ENCODE measurements around the gene GTPBP10. TPM values are rescaled to one million over a fixed set of nuclear protein-coding genes. Genes with fewer than 3 reads are reported as not detected.
A peak's percentile ranks its signal among the peaks of the same experiment; 100 is the strongest.
"Not testable (repeated sequence)": the region's sequence is repeated elsewhere in the genome, so short reads cannot be mapped to it uniquely, and the experiment has no call there.

GTPBP10 gene
- total RNA-seq = 10 to 100 TPM; 31.2 to 68.7 TPM

GRCh38 chr7:90346336-90347125 is at the start of gene GTPBP10:
GTPBP10 (plus strand) TSS chr7:90346716; CDS start chr7:90346742, 26 bp downstream.
- peak within 1 kb of the TSS; percentile 97 to 98 for H3K27ac Mint-ChIP-seq
- DNase-seq (ENCODE audit: low spot score in 2 of 2) (peak; percentile 91 to 94), ATAC-seq (peak; percentile 90 to 95)
- H3K36me3 Mint-ChIP-seq = peaks cover 29% of the 10 kb centered on the region in 2 donors
- peaks cover 7 to 8% of the 10 kb centered on the region in 2 donors for H3K9me3 Mint-ChIP-seq

- DNase-seq (ENCODE audit: low spot score in 2 of 2) (no peak), ATAC-seq (peak; percentile 59 to 77)
- H3K36me3 Mint-ChIP-seq = peaks cover 3 to 4% of the 10 kb centered on the region in 2 donors
- peaks cover 0 to 3% of the 10 kb centered on the region in 2 donors for H3K9me3 Mint-ChIP-seq
- H3K27ac Mint-ChIP-seq = no peak overlapping the region
Measured at GRCh38 chr7:90298145-90299038, 48.1 kb upstream of the GTPBP10 start.

GRCh38 chr7:90303241-90303640 is 43.3 kb upstream of the GTPBP10 start:
- Mint-ChIP-seq H3K36me3 (no peaks in the 10 kb centered on the region), H3K27ac (no peak overlapping the region), H3K9me3 (no peaks in the 10 kb centered on the region)
- DNase-seq (ENCODE audit: low spot score in 2 of 2) (no peak), ATAC-seq (no peak)

- no peak overlapping the region for H3K27ac Mint-ChIP-seq
Measured at GRCh38 chr7:90309872-90310271, 36.6 kb upstream of the GTPBP10 start.

GRCh38 chr7:90311175-90311574 is 35.3 kb upstream of the GTPBP10 start:
- H3K27ac Mint-ChIP-seq = no peak overlapping the region
- no peaks in the 10 kb centered on the region for H3K9me3 Mint-ChIP-seq
- ATAC-seq (no peak), DNase-seq (ENCODE audit: low spot score in 2 of 2) (no peak)
- H3K36me3 Mint-ChIP-seq = no peaks in the 10 kb centered on the region

More at GRCh38 chr7:90309872-90310271, 36.6 kb upstream of the GTPBP10 start:
- H3K9me3 Mint-ChIP-seq = no peaks in the 10 kb centered on the region
- DNase-seq (ENCODE audit: low spot score in 2 of 2) (no peak), ATAC-seq (no peak)
- no peaks in the 10 kb centered on the region for H3K36me3 Mint-ChIP-seq

GRCh38 chr7:90312745-90313144 is 33.8 kb upstream of the GTPBP10 start:
- DNase-seq (ENCODE audit: low spot score in 2 of 2) = no peak
- H3K27ac Mint-ChIP-seq = no peak overlapping the region

GRCh38 chr7:90313907-90314306 is 32.6 kb upstream of the GTPBP10 start:
- DNase-seq (ENCODE audit: low spot score in 2 of 2) (no peak), ATAC-seq (no peak)
- Mint-ChIP-seq H3K9me3 (no peaks in the 10 kb centered on the region), H3K36me3 (no peaks in the 10 kb centered on the region), H3K27ac (no peak overlapping the region)

More at GRCh38 chr7:90312745-90313144, 33.8 kb upstream of the GTPBP10 start:
- Mint-ChIP-seq H3K9me3 (no peaks in the 10 kb centered on the region), H3K36me3 (no peaks in the 10 kb centered on the region)
- ATAC-seq = no peak

GRCh38 chr7:90320014-90320413 is 26.5 kb upstream of the GTPBP10 start:
- H3K9me3 Mint-ChIP-seq = no peaks in the 10 kb centered on the region
- no peak for DNase-seq (ENCODE audit: low spot score in 2 of 2)
- no peak for ATAC-seq
- no peak overlapping the region for H3K27ac Mint-ChIP-seq
- peaks cover 0 to 6% of the 10 kb centered on the region in 2 donors for H3K36me3 Mint-ChIP-seq

- H3K9me3 Mint-ChIP-seq = no peaks in the 10 kb centered on the region
- DNase-seq (ENCODE audit: low spot score in 2 of 2) = no peak
- no peak for ATAC-seq
- H3K27ac Mint-ChIP-seq = no peak overlapping the region
- peaks cover 0 to 6% of the 10 kb centered on the region in 2 donors for H3K36me3 Mint-ChIP-seq
Measured at GRCh38 chr7:90320418-90320800, 26.1 kb upstream of the GTPBP10 start.

- peak in 1 of 2 donors; percentile 28 for DNase-seq (ENCODE audit: low spot score in 2 of 2)
- H3K9me3 Mint-ChIP-seq = no peaks in the 10 kb centered on the region
- peak in 1 of 2 donors; percentile 70 for ATAC-seq
- H3K36me3 Mint-ChIP-seq = peaks cover 0 to 6% of the 10 kb centered on the region in 2 donors
- H3K27ac Mint-ChIP-seq = no peak within 1 kb of the TSS
Measured at GRCh38 chr7:90320801-90321494, 25.6 kb upstream of the GTPBP10 start, which contains the start of gene FAM237B. FAM237B (minus strand) TSS chr7:90321304; CDS start chr7:90319748, 1,556 bp downstream.

- no peaks in the 10 kb centered on the region for H3K9me3 Mint-ChIP-seq
- H3K27ac Mint-ChIP-seq = no peak overlapping the region
- ATAC-seq (no peak), DNase-seq (ENCODE audit: low spot score in 2 of 2) (no peak)
- peaks cover 0 to 6% of the 10 kb centered on the region in 2 donors for H3K36me3 Mint-ChIP-seq
Measured at GRCh38 chr7:90322837-90323236, 23.7 kb upstream of the GTPBP10 start.

GRCh38 chr7:90326500-90326899 is 20.0 kb upstream of the GTPBP10 start:
- Mint-ChIP-seq H3K27ac (no peak overlapping the region), H3K36me3 (no peaks in the 10 kb centered on the region), H3K9me3 (no peaks in the 10 kb centered on the region)
- DNase-seq (ENCODE audit: low spot score in 2 of 2) (no peak), ATAC-seq (no peak)

- ATAC-seq (no peak), DNase-seq (ENCODE audit: low spot score in 2 of 2) (no peak)
- no peak overlapping the region for H3K27ac Mint-ChIP-seq
- no peaks in the 10 kb centered on the region for H3K9me3 Mint-ChIP-seq
- no peaks in the 10 kb centered on the region for H3K36me3 Mint-ChIP-seq
Measured at GRCh38 chr7:90334193-90334843, 12.2 kb upstream of the GTPBP10 start.

GRCh38 chr7:90334926-90335325 is 11.6 kb upstream of the GTPBP10 start:
- H3K36me3 Mint-ChIP-seq; DNase-seq (ENCODE audit: low spot score in 2 of 2); H3K9me3 Mint-ChIP-seq; ATAC-seq; H3K27ac Mint-ChIP-seq: not testable (repeated sequence)

GRCh38 chr7:90337106-90337505 is 9.4 kb upstream of the GTPBP10 start:
- H3K9me3 Mint-ChIP-seq = no peaks in the 10 kb centered on the region
- DNase-seq (ENCODE audit: low spot score in 2 of 2) = no peak
- no peaks in the 10 kb centered on the region for H3K36me3 Mint-ChIP-seq
- no peak overlapping the region for H3K27ac Mint-ChIP-seq
- ATAC-seq = no peak

- DNase-seq (ENCODE audit: low spot score in 2 of 2) = no peak
- peaks cover 26 to 29% of the 10 kb centered on the region in 2 donors for H3K36me3 Mint-ChIP-seq
- H3K27ac Mint-ChIP-seq = peak overlapping the region in 1 of 2 donors; percentile 98
- no peak for ATAC-seq
- peaks cover 6 to 8% of the 10 kb centered on the region in 2 donors for H3K9me3 Mint-ChIP-seq
Measured at GRCh38 chr7:90345016-90345415, 1.5 kb upstream of the GTPBP10 start.

All from activated naive CD4-positive, alpha-beta T cell treated with anti-CD3 and anti-CD28 coated beads, Interleukin-2, amount 50 U/mL, for 72 hours (primary cell).